Endothelial cell of umbilical vein (primary cell): ENCODE measurements around the gene DIP2B. TPM values are rescaled to one million over a fixed set of nuclear protein-coding genes. Genes with fewer than 3 reads are reported as not detected.

Experiments
- BruUV-seq: library from RNA; stranded (reverse); fragments of 400-500 nt; replicated peaks from 2 replicates; lab custom pipeline; 2021; lab: Mats Ljungman, UMichigan
- CTCF ChIA-PET: fragments of 300-600, 350-600 bp; sonication (Branson Sonifier 250); formaldehyde crosslinking; loops from one replicate; lab custom pipeline; 2021; ENCODE audit warnings: antibody characterized with exemption, inconsistent platforms; lab: Charles Lee
- POLR2A ChIA-PET: fragments of 300-600, 350-600 bp; sonication (Branson Sonifier 250); formaldehyde crosslinking; loops from one replicate; lab custom pipeline; 2021; ENCODE audit warnings: antibody characterized with exemption, inconsistent platforms; lab: Charles Lee
- DNase-seq: peaks from one replicate; pipeline ENCODE4 v3.0.0-alpha.2; 2011; ENCODE audit warnings: low read depth, low spot score
- FAIRE-seq: peaks from 2 replicates; lab custom pipeline; 2011; peaks lifted over from hg19 to GRCh38; lab: Jason Lieb, UNC
- H2AFZ ChIP-seq: 2 replicates; pipeline ENCODE4 v1.6.0; 2012; ENCODE audit warnings: low read depth, low read length, control low read depth, inconsistent platforms
- H3K27ac ChIP-seq: 2 replicates; pipeline ENCODE4 v1.5.1; 2011; ENCODE audit warnings: low read depth, mild to moderate bottlenecking, control low read depth, low read length, moderate library complexity; ENCODE audit not compliant: insufficient read depth
- H3K27me3 ChIP-seq, 2 experiments: 2 replicates each; pipeline versions ENCODE4 v1.6.0 to v1.6.1; 2011; ENCODE audit warnings: low read length in 2 of 2, mixed read lengths in 1 of 2; ENCODE audit not compliant: control insufficient read depth in 2 of 2, insufficient read depth in 2 of 2
- H3K36me3 ChIP-seq, 2 experiments: 2 replicates in 1 of 2; 3 replicates in 1 of 2; pipeline ENCODE4 v1.5.1; 2011; ENCODE audit warnings: low read length in 2 of 2, mild to moderate bottlenecking in 1 of 2, moderate library complexity in 1 of 2; ENCODE audit not compliant: control insufficient read depth in 2 of 2, insufficient read depth in 2 of 2; ENCODE audit errors: extremely low read depth in 1 of 2
- H3K4me1 ChIP-seq: 3 replicates; pipeline ENCODE4 v1.5.1; 2011; ENCODE audit warnings: mild to moderate bottlenecking, low read length; ENCODE audit not compliant: control insufficient read depth, insufficient read depth; ENCODE audit errors: extremely low read depth
- H3K4me2 ChIP-seq: 2 replicates; pipeline ENCODE4 v1.6.1; 2011; ENCODE audit warnings: low read length, control low read depth, mixed read lengths; ENCODE audit not compliant: insufficient read depth
- H3K4me3 ChIP-seq, 3 experiments: fragments of 200-600 bp in 1 of 3; sonication (generic), shearing (Covaris generic) in 1 of 3; replicated peaks in 1 of 3; 2 replicates each; pipeline ENCODE4 v1.5.1; 2011 to 2016; ENCODE audit warnings: control low read depth in 3 of 3, low read length in 3 of 3, mild to moderate bottlenecking in 2 of 3, inconsistent platforms in 1 of 3, low read depth in 1 of 3, moderate library complexity in 1 of 3; ENCODE audit not compliant: insufficient read depth in 1 of 3
- H3K79me2 ChIP-seq: 2 replicates; pipeline ENCODE4 v1.6.0; 2012; ENCODE audit warnings: low read length, inconsistent platforms; ENCODE audit not compliant: control insufficient read depth, insufficient read depth
- H3K9ac ChIP-seq: replicated peaks from 2 replicates; pipeline ENCODE3; 2011; ENCODE audit warnings: low read length, control low read depth; ENCODE audit not compliant: insufficient read depth; ENCODE audit errors: extremely low read depth
- H3K9me1 ChIP-seq: replicated peaks from 3 replicates; pipeline ENCODE4 v1.6.0; 2011; ENCODE audit warnings: mild to moderate bottlenecking, low read length; ENCODE audit not compliant: control insufficient read depth, insufficient read depth; ENCODE audit errors: extremely low read depth
- H3K9me3 ChIP-seq: replicated peaks from 2 replicates; pipeline ENCODE4 v1.5.1; 2012; ENCODE audit warnings: low read length, inconsistent platforms; ENCODE audit not compliant: control insufficient read depth, insufficient read depth
- H4K20me1 ChIP-seq: replicated peaks from 2 replicates; pipeline ENCODE3; 2011; ENCODE audit warnings: mild to moderate bottlenecking, low read length; ENCODE audit not compliant: control insufficient read depth, insufficient read depth; ENCODE audit errors: extremely low read depth
- EZH2 ChIP-seq: IDR thresholded peaks from 2 replicates; pipeline ENCODE4 v1.6.1; 2012; ENCODE audit warnings: borderline replicate concordance, low read depth, mild to moderate bottlenecking, moderate library complexity, low read length, inconsistent platforms; ENCODE audit not compliant: severe bottlenecking
- FOS ChIP-seq: IDR thresholded peaks from 2 replicates; pipeline ENCODE4 v1.6.1; 2011; ENCODE audit warnings: mild to moderate bottlenecking, low read length, moderate library complexity, borderline replicate concordance; ENCODE audit not compliant: insufficient read depth
- GATA2 ChIP-seq: IDR thresholded peaks from 2 replicates; pipeline ENCODE4 v1.7.0; 2011; ENCODE audit warnings: low read depth, mild to moderate bottlenecking, moderate library complexity, mixed read lengths, low read length; ENCODE audit not compliant: insufficient read length, insufficient read depth
- JUN ChIP-seq: IDR thresholded peaks from 2 replicates; pipeline ENCODE4 v1.6.1; 2011; ENCODE audit warnings: borderline replicate concordance, low read depth; ENCODE audit not compliant: insufficient read length, insufficient read depth
- MYC ChIP-seq: IDR thresholded peaks from one replicate; pipeline ENCODE4 v1.6.1; 2011; ENCODE audit warnings: mild to moderate bottlenecking, low read depth, low read length
- POLR2A ChIP-seq: IDR thresholded peaks from 2 replicates; pipeline ENCODE4 v1.6.1; 2012; ENCODE audit warnings: low read depth, mild to moderate bottlenecking, control low read depth, low read length
- POLR2AphosphoS5 ChIP-seq: IDR thresholded peaks from 2 replicates; pipeline ENCODE4 v1.6.1; 2012; ENCODE audit warnings: low read depth, mild to moderate bottlenecking, control low read depth, low read length, moderate library complexity; ENCODE audit not compliant: insufficient read depth
- dilution Hi-C: fragments of 300-500 bp; cut with MboI; formaldehyde crosslinking; loops from one replicate; pipeline ENCODE4 v1.15.0; 2019; ENCODE audit warnings: low sequenced_read_pairs; ENCODE audit not compliant: extremely low pct_ligation_motif_present
- intact Hi-C: fragments of 100-400 bp; cut with micrococcal nuclease; formaldehyde crosslinking; loops from one replicate; pipeline ENCODE4 v1.10.0; 2022
- polyA plus RNA-seq, 4 experiments: library from polyadenylated mRNA; depleted of rRNA in 3 of 4; stranded (reverse) in 3 of 4; unstranded in 1 of 4; fragments of >200 nt; gene quantifications; 2 replicates each; pipeline versions ENCODE4 v1.2.1 to v1.2.3, GENCODE V29; 2011 to 2012; ENCODE audit warnings: missing spikeins in 1 of 4
- total RNA-seq: library from RNA; stranded (reverse); gene quantifications from 2 replicates; pipeline ENCODE4 v1.2.3, GENCODE V29; 2021
- TF ChIP-seq, protein P1 (sequence below), 2 donors: IDR thresholded peaks; 1 replicate in 1 of 2; 2 replicates in 1 of 2; pipeline ENCODE4 v1.5.1; 2011; ENCODE audit warnings: low read length in 2 of 2, mild to moderate bottlenecking in 2 of 2, moderate library complexity in 2 of 2, control low read depth in 1 of 2, inconsistent platforms in 1 of 2, low read depth in 1 of 2; ENCODE audit not compliant: insufficient read depth in 1 of 2; ENCODE audit errors: extremely low read depth in 1 of 2
- TF ChIP-seq, protein P2 (sequence below): IDR thresholded peaks from 2 replicates; pipeline ENCODE4 v1.6.1; 2011; ENCODE audit not compliant: insufficient read depth, insufficient read length

Gene DIP2B
- total and polyA plus RNA-seq, 2 donors (not counting 3 experiments of a cell fraction or from before 2014, with no cell fraction given), result 14.5 to 28.0 TPM

- Histone ChIP-seq H3K36me3 (peaks cover 3 to 5% of the 10 kb centered on the region in 2 experiments), H2AFZ (no peak overlapping the region), H3K9me1 (no peaks in the 10 kb centered on the region), H3K27ac (no peak overlapping the region), H3K9me3 (no peaks in the 10 kb centered on the region), H3K27me3 (no peaks in the 10 kb centered on the region), H3K4me3 (no peak overlapping the region), H3K4me2 (no peak overlapping the region), H3K4me1 (no peaks in the 10 kb centered on the region), H3K9ac (no peak overlapping the region), H4K20me1 (no peaks in the 10 kb centered on the region), H3K79me2 (no peaks in the 10 kb centered on the region)
- no TSS peak for BruUV-seq
- POLR2A ChIA-PET, result no interaction called here
- DNase-seq (no peak), FAIRE-seq (no peak)
- TF ChIP-seq, protein P1, sequence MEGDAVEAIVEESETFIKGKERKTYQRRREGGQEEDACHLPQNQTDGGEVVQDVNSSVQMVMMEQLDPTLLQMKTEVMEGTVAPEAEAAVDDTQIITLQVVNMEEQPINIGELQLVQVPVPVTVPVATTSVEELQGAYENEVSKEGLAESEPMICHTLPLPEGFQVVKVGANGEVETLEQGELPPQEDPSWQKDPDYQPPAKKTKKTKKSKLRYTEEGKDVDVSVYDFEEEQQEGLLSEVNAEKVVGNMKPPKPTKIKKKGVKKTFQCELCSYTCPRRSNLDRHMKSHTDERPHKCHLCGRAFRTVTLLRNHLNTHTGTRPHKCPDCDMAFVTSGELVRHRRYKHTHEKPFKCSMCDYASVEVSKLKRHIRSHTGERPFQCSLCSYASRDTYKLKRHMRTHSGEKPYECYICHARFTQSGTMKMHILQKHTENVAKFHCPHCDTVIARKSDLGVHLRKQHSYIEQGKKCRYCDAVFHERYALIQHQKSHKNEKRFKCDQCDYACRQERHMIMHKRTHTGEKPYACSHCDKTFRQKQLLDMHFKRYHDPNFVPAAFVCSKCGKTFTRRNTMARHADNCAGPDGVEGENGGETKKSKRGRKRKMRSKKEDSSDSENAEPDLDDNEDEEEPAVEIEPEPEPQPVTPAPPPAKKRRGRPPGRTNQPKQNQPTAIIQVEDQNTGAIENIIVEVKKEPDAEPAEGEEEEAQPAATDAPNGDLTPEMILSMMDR (IDR thresholded peaks at IDR 0.05; ENCODE audit: extremely low read depth in 1 of 2, insufficient read depth in 1 of 2, low read depth in 1 of 2, low read length in 2 of 2), result no peak
- TF ChIP-seq, protein P2, sequence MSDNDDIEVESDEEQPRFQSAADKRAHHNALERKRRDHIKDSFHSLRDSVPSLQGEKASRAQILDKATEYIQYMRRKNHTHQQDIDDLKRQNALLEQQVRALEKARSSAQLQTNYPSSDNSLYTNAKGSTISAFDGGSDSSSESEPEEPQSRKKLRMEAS, result no peak
- TF ChIP-seq POLR2A, result no peak
- dilution Hi-C loops, result no loop called here
- CTCF ChIA-PET, result interaction anchor here (1.3 kb wide), 1 partner anchor 173 kb away, joined by 3 read pairs; the partner anchor contains the start of gene DIP2B
- intact Hi-C loops, result no loop called here
These were observed 173.1 kb downstream of the DIP2B start for GRCh38 chr12:50677858-50678257.

DNA sequence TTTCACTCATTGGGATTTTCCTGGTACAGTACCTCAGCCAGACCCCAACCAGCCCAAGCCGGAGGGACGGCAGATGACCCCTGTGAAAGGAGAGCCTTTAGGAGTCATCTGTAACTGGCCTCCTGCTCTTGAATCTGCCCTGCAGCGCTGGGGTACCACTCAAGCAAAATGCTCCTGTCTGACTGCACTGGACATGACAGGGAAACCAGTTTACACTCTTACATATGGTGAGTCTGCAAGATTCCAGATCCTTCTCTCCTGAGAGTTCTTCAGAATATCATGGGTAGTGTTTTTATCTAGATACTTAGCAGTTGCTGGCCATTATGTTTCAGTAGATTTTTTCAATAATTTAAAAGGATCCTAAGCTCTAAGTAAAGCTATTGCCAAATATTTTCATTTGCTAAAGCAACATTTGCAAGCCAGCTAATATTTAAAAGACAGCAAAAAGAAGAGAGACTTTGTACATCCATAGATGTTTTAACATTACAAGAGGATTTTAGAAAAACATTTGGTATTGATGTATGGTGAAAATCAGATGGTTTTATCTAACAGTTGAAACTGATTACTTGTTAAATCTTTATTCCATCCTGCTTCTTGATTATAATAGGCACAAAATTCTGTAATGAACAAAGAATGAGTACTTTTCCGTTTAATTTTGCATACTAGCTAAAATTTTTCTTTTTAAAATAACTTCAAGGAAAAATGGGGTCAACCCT lies 174.0 kb downstream of the DIP2B start:
- intact Hi-C loops (no loop called here), dilution Hi-C loops (no loop called here)
- H3K27me3 ChIP-seq, result no peaks in the 10 kb centered on the region
- FAIRE-seq, result no peak
- no peak overlapping the region for H3K4me2 ChIP-seq
- H3K9me1 ChIP-seq, result no peaks in the 10 kb centered on the region
- no peaks in the 10 kb centered on the region for H3K9me3 ChIP-seq
- no peak for DNase-seq
- H2AFZ ChIP-seq, result no peak overlapping the region
- no peak overlapping the region for H3K9ac ChIP-seq
- TF ChIP-seq, protein P2, result no peak
- TF ChIP-seq POLR2AphosphoS5 (no peak), GATA2 (no peak), MYC (no peak), JUN (no peak), FOS (no peak), EZH2 (no peak), POLR2A (no peak)
- TF ChIP-seq, protein P1 (IDR thresholded peaks at IDR 0.05; ENCODE audit: extremely low read depth in 1 of 2, insufficient read depth in 1 of 2, low read depth in 1 of 2, low read length in 2 of 2), result no peak
- H3K79me2 ChIP-seq, result no peaks in the 10 kb centered on the region
- no peaks in the 10 kb centered on the region for H3K4me1 ChIP-seq
- no TSS peak for BruUV-seq
- ChIA-PET POLR2A (no interaction called here), CTCF (interaction anchor here (1.1 to 1.7 kb wide), 3 partner anchors 12 to 174 kb away, joined by 3 to 7 read pairs (median 3); partner anchors contain the start of gene DIP2B)
- H3K4me3 ChIP-seq, result no peak overlapping the region
- H3K36me3 ChIP-seq, result peaks cover 3 to 5% of the 10 kb centered on the region in 2 experiments
- H4K20me1 ChIP-seq, result no peaks in the 10 kb centered on the region
- no peak overlapping the region for H3K27ac ChIP-seq
